GM18508 (cell line): Measurements from ENCODE around the gene PRPS1.

Source experiments
- ATAC-seq: cut with Tn5 transposase; IDR thresholded peaks from one replicate; pipeline ENCODE4 v1.9.1; 2021; ENCODE audit warnings: moderate number of reproducible peaks; ENCODE audit not compliant: insufficient read depth, unreplicated experiment

PRPS1 gene

DNA sequence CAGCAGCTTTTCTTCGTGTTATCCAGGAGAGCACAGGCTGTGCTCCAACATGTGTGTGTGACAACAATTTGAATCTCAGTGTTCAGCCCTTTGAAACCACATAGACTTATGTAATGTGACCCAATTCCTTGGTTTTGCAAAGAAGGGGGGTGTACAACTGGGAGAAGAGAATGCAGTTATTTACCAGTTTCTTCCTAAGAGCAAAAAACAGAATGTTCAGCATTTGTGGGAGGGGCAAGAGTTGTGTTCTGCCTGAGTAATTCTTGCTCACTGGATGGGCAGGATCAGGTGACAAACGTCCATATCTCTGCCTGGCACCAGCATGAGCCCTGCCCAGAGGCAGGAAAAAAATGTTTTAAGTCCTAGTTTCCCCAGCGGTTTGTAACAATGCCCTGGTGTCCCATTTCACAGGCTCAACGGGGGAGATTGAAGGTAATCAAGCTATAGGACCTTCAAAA is 72.0 kb downstream of the PRPS1 start:
- ATAC-seq = no peak
